Stimulated activated CD4-positive, alpha-beta T cell treated with anti-CD3 and anti-CD28 coated beads, Interleukin-12 subunit alpha, Interleukin-12 subunit beta, amount 100 ng/mL, for 4 hours (primary cell): ENCODE data around the gene SMARCA4.

Experiments used
- DNase-seq: peaks from one replicate; pipeline ENCODE4 v3.0.0-alpha.2; 2020

Gene SMARCA4

GRCh38 chr19:11106477-11106876 lies 145.6 kb downstream of the SMARCA4 start:
- DNase-seq: no peak

GRCh38 chr19:11108746-11109145 lies 147.9 kb downstream of the SMARCA4 start:
- no peak for DNase-seq

DNA sequence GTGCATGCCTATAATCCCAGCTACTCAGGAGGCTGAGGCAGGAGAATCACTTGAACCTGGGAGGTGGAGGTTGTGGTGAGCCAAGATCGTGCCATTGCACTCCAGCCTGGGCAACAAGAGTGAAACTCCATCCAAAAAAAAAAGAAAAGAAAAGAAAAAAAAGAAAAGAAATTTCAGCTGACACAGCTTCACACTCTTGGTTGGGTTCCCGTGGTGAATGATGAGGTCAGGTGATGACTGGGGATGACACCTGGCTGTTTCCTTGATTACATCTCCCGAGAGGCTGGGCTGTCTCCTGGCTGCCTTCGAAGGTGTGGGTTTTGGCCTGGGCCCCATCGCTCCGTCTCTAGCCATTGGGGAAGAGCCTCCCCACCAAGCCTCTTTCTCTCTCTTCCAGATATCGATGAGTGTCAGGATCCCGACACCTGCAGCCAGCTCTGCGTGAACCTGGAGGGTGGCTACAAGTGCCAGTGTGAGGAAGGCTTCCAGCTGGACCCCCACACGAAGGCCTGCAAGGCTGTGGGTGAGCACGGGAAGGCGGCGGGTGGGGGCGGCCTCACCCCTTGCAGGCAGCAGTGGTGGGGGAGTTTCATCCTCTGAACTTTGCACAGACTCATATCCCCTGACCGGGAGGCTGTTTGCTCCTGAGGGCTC lies 150.4 kb downstream of the SMARCA4 start:
- DNase-seq: no peak

GRCh38 chr19:11111771-11112144 lies 150.9 kb downstream of the SMARCA4 start:
- no peak for DNase-seq
